Neuronal stem cell (in vitro differentiated cells): ENCODE data around the gene ETV6.
"Not testable (repeated sequence)": the region's sequence is repeated elsewhere in the genome, so short reads cannot be mapped to it uniquely, and the experiment has no call there.

Source experiments
- DNase-seq: peaks from one replicate; pipeline ENCODE4 v3.0.0-alpha.2; 2013; ENCODE audit warnings: low spot score
- H2AFZ ChIP-seq: one replicate; pipeline ENCODE4 v1.6.1; 2013; ENCODE audit warnings: mild to moderate bottlenecking, low read length, inconsistent platforms
- H2AK5ac ChIP-seq: 2 replicates; pipeline ENCODE4 v1.6.1; 2013; ENCODE audit warnings: low read depth, mild to moderate bottlenecking, inconsistent platforms, low read length, moderate library complexity, mixed read lengths
- H2BK120ac ChIP-seq: 2 replicates; pipeline ENCODE4 v1.6.1; 2013; ENCODE audit warnings: low read depth, mild to moderate bottlenecking, inconsistent platforms, low read length, moderate library complexity, mixed read lengths
- H2BK12ac ChIP-seq: one replicate; pipeline ENCODE4 v1.6.1; 2013; ENCODE audit warnings: low read length, inconsistent platforms
- H2BK15ac ChIP-seq: 2 replicates; pipeline ENCODE4 v1.6.1; 2013; ENCODE audit warnings: mild to moderate bottlenecking, low read length, inconsistent platforms, mixed read lengths
- H2BK5ac ChIP-seq: one replicate; pipeline ENCODE4 v1.6.1; 2013; ENCODE audit warnings: inconsistent platforms, mild to moderate bottlenecking, low read length, moderate library complexity
- H3K14ac ChIP-seq: one replicate; pipeline ENCODE4 v1.6.1; 2013; ENCODE audit warnings: low read length, inconsistent platforms
- H3K18ac ChIP-seq: 2 replicates; pipeline ENCODE4 v1.6.1; 2013; ENCODE audit warnings: low read length, inconsistent platforms
- H3K23ac ChIP-seq: 2 replicates; pipeline ENCODE4 v1.6.1; 2013; ENCODE audit warnings: low read depth, mild to moderate bottlenecking, mixed read lengths, low read length, inconsistent platforms; ENCODE audit not compliant: poor library complexity
- H3K27ac ChIP-seq: replicated peaks from 3 replicates; pipeline ENCODE4 v1.5.1; 2013; ENCODE audit warnings: low read length, inconsistent platforms
- H3K27me3 ChIP-seq, 3 experiments: 2 replicates each; pipeline ENCODE4 v1.6.1; 2013; ENCODE audit warnings: low read length in 3 of 3, mild to moderate bottlenecking in 2 of 3, inconsistent platforms in 1 of 3, low read depth in 1 of 3, mixed read lengths in 1 of 3, moderate library complexity in 1 of 3; ENCODE audit not compliant: control insufficient read depth in 3 of 3, insufficient read depth in 3 of 3
- H3K36me3 ChIP-seq, 2 donors: replicated peaks in 1 of 2; 2 replicates each; pipeline ENCODE4 v1.6.1; 2013; ENCODE audit warnings: low read length in 2 of 2; ENCODE audit not compliant: control insufficient read depth in 2 of 2, insufficient read depth in 2 of 2
- H3K4ac ChIP-seq: 2 replicates; pipeline ENCODE4 v1.6.1; 2013; ENCODE audit warnings: inconsistent platforms, mild to moderate bottlenecking, low read length, moderate library complexity
- H3K4me1 ChIP-seq, 2 donors: 1 replicate in 1 of 2; 2 replicates in 1 of 2; pipeline ENCODE4 v1.6.1; 2013; ENCODE audit warnings: low read length in 2 of 2, low read depth in 1 of 2; ENCODE audit not compliant: control insufficient read depth in 2 of 2, insufficient read depth in 1 of 2
- H3K4me2 ChIP-seq: one replicate; pipeline ENCODE4 v1.6.1; 2013; ENCODE audit warnings: mild to moderate bottlenecking, low read length, inconsistent platforms; ENCODE audit not compliant: insufficient read depth, poor library complexity, severe bottlenecking
- H3K4me3 ChIP-seq, 2 donors: 2 replicates each; pipeline ENCODE4 v1.5.1; 2013; ENCODE audit warnings: low read length in 2 of 2, mild to moderate bottlenecking in 2 of 2, inconsistent platforms in 1 of 2, moderate library complexity in 1 of 2
- H3K79me1 ChIP-seq: one replicate; pipeline ENCODE4 v1.6.1; 2013; ENCODE audit warnings: low read depth, mild to moderate bottlenecking, inconsistent platforms, low read length, moderate library complexity
- H3K9ac ChIP-seq: one replicate; pipeline ENCODE4 v1.6.1; 2013; ENCODE audit warnings: mild to moderate bottlenecking, low read depth, low read length, inconsistent platforms; ENCODE audit not compliant: poor library complexity
- H3K9me3 ChIP-seq, 2 donors: replicated peaks in 1 of 2; 2 replicates each; pipeline versions ENCODE3 to v1.6.1; 2013; ENCODE audit warnings: low read length in 2 of 2, mild to moderate bottlenecking in 2 of 2, inconsistent platforms in 1 of 2, low read depth in 1 of 2, mixed read lengths in 1 of 2, moderate library complexity in 1 of 2; ENCODE audit not compliant: control insufficient read depth in 2 of 2, insufficient read depth in 1 of 2
- H4K8ac ChIP-seq: one replicate; pipeline ENCODE4 v1.6.1; 2013; ENCODE audit warnings: low read depth, mild to moderate bottlenecking, inconsistent platforms, low read length, moderate library complexity
- H4K91ac ChIP-seq: one replicate; pipeline ENCODE4 v1.6.1; 2013; ENCODE audit warnings: low read length, low read depth, mild to moderate bottlenecking, inconsistent platforms; ENCODE audit not compliant: poor library complexity
- WGBS, 2 donors: extraction: QIAGEN DNeasy Blood & Tissue Kit; methylation state at CpG; one replicate each; pipeline ENCODE4 v1.1.7; 2013; ENCODE audit warnings: missing lambda C conversion rate in 2 of 2, mixed read lengths in 1 of 2; ENCODE audit not compliant: insufficient read length in 2 of 2, insufficient replicate concordance in 1 of 2; ENCODE audit errors: extremely low coverage in 2 of 2; 5-methylcytosine and 5-hydroxymethylcytosine counted together

The ETV6 gene

GRCh38 chr12:11628353-11628752, 21.1 kb upstream of the ETV6 start:
- WGBS, 2 donors: 0% methylated on average over 1 of the region's 7 CpGs; no CpG with 5 or more reads in 1 of the 2 donors
- Histone ChIP-seq H3K14ac (no peak overlapping the region), H3K4me3 (no peak overlapping the region)

GRCh38 chr12:11630046-11630706, 19.3 kb upstream of the ETV6 start:
- DNase-seq: no peak

More at GRCh38 chr12:11628353-11628752, 21.1 kb upstream of the ETV6 start:
- H3K18ac ChIP-seq: no peak overlapping the region
- no peak overlapping the region for H2AK5ac ChIP-seq
- H4K8ac ChIP-seq: no peak overlapping the region
- H3K4me1 ChIP-seq: peaks cover 0 to 3% of the 10 kb centered on the region in 2 donors
- DNase-seq: no peak
- H2BK5ac ChIP-seq: no peak overlapping the region
- H3K4me2 ChIP-seq: no peak overlapping the region
- H3K9me3 ChIP-seq: peaks cover 0 to 5% of the 10 kb centered on the region in 2 donors
- H3K9ac ChIP-seq: no peak overlapping the region
- no peak overlapping the region for H2BK12ac ChIP-seq
- no peaks in the 10 kb centered on the region for H3K36me3 ChIP-seq
- no peak overlapping the region for H3K23ac ChIP-seq
- H3K79me1 ChIP-seq: no peaks in the 10 kb centered on the region
- no peak overlapping the region for H3K4ac ChIP-seq
- no peaks in the 10 kb centered on the region for H3K27me3 ChIP-seq
- H2BK15ac ChIP-seq: no peak overlapping the region
- no peak overlapping the region for H2BK120ac ChIP-seq
- no peak overlapping the region for H2AFZ ChIP-seq
- H4K91ac ChIP-seq: no peak overlapping the region
- no peak overlapping the region for H3K27ac ChIP-seq

GRCh38 chr12:11631288-11631687, 18.2 kb upstream of the ETV6 start:
- WGBS, 2 donors: no CpG with 5 or more reads among the region's 1 CpG
- no peaks in the 10 kb centered on the region for H3K79me1 ChIP-seq

More at GRCh38 chr12:11630046-11630706, 19.3 kb upstream of the ETV6 start:
- Histone ChIP-seq H3K9me3 (peaks cover 0 to under 1% of the 10 kb centered on the region in 2 donors), H3K4ac (no peak overlapping the region), H3K9ac (no peak overlapping the region), H2BK5ac (no peak overlapping the region), H3K27me3 (no peaks in the 10 kb centered on the region), H3K27ac (no peak overlapping the region), H3K23ac (no peak overlapping the region), H2AFZ (peak overlapping the region; percentile 24), H3K79me1 (no peaks in the 10 kb centered on the region), H3K36me3 (no peaks in the 10 kb centered on the region), H2BK15ac (no peak overlapping the region), H4K91ac (no peak overlapping the region), H2BK120ac (no peak overlapping the region), H2AK5ac (no peak overlapping the region), H3K18ac (no peak overlapping the region), H3K14ac (no peak overlapping the region), H3K4me3 (no peak overlapping the region), H4K8ac (no peak overlapping the region), H2BK12ac (no peak overlapping the region), H3K4me1 (peaks cover 0 to 3% of the 10 kb centered on the region in 2 donors), H3K4me2 (no peak overlapping the region)
- WGBS, 2 donors: no CpG with 5 or more reads among the region's 5 CpGs

GRCh38 chr12:11631881-11632280, 17.6 kb upstream of the ETV6 start:
- no CpG with 5 or more reads among the region's 9 CpGs for whole genome bisulfite sequencing, 2 donors
- H2BK5ac ChIP-seq, H3K4me1 ChIP-seq, H2BK15ac ChIP-seq, H2BK12ac ChIP-seq, H3K14ac ChIP-seq, H2BK120ac ChIP-seq, DNase-seq, H3K4me3 ChIP-seq, H2AK5ac ChIP-seq, H3K79me1 ChIP-seq, H3K4me2 ChIP-seq, H4K91ac ChIP-seq, H3K18ac ChIP-seq, H3K27ac ChIP-seq, H4K8ac ChIP-seq, H2AFZ ChIP-seq, H3K23ac ChIP-seq, H3K27me3 ChIP-seq, H3K9ac ChIP-seq, H3K4ac ChIP-seq, H3K36me3 ChIP-seq: not testable (repeated sequence)
- peaks cover 8 to 16% of the 10 kb centered on the region in 2 donors for H3K9me3 ChIP-seq

More at GRCh38 chr12:11631288-11631687, 18.2 kb upstream of the ETV6 start:
- Histone ChIP-seq H4K91ac (no peak overlapping the region), H2BK15ac (no peak overlapping the region), H3K4me1 (peaks cover 0 to 3% of the 10 kb centered on the region in 2 donors), H3K4ac (no peak overlapping the region), H2AFZ (no peak overlapping the region), H2BK12ac (no peak overlapping the region), H3K36me3 (no peaks in the 10 kb centered on the region), H2AK5ac (no peak overlapping the region), H3K9me3 (peaks cover 5 to 10% of the 10 kb centered on the region in 2 donors), H3K14ac (no peak overlapping the region), H3K9ac (no peak overlapping the region), H3K23ac (no peak overlapping the region), H2BK5ac (no peak overlapping the region), H4K8ac (no peak overlapping the region), H3K4me2 (no peak overlapping the region), H3K18ac (no peak overlapping the region), H2BK120ac (no peak overlapping the region), H3K27ac (no peak overlapping the region), H3K27me3 (no peaks in the 10 kb centered on the region), H3K4me3 (no peak overlapping the region)
- DNase-seq: no peak
